ENCODE results near the gene GADD45A.

DNA sequence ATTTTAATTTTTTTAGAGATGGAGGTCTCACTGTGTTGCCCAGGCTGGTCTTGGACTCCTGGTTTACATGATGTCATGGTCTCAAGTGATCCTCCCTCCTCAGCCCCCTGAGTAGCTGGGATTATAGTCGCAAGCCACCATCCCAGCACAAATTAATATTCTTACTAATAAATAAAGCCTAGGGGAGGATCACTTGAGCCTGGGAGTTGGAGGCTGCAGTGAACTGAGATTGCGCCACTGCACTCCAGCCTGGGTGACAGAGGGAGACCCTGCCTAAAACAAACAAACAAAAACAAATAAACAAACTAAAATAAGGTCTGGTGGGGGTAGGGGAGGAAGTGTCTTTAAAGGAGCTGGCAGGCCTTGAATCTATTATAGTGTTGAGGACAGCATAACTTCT lies 8.7 kb upstream of the GADD45A start:
- no peak for TF ChIP-seq CTCF (conservative IDR thresholded peaks at IDR 0.05; ENCODE audit: low read depth, low read length)
- TF ChIP-seq EZH2 (IDR thresholded peaks at IDR 0.05; ENCODE audit: low read length, unreplicated experiment): no peak
- TF ChIP-seq EZH2phosphoT487 (IDR thresholded peaks at IDR 0.05; ENCODE audit: borderline replicate concordance, low read length): no peak

Measured in PC-3 (cell line).